Activated T-cell treated with anti-CD3 and anti-CD28 coated beads, Interleukin-2, amount 50 U/mL, for 24 hours (primary cell): ENCODE measurements around the gene LRP3.

Experiments used
- DNase-seq: peaks from one replicate; pipeline ENCODE4 v3.0.0-alpha.2; 2020
- H3K27ac Mint-ChIP-seq: 2 replicates; pipeline ENCODE4 v1.8.0; 2020; ENCODE audit warnings: mild to moderate bottlenecking, mixed read lengths
- H3K27me3 Mint-ChIP-seq: 2 replicates; pipeline ENCODE4 v1.8.0; 2020; ENCODE audit warnings: mixed read lengths
- H3K36me3 Mint-ChIP-seq: 2 replicates; pipeline ENCODE4 v1.8.0; 2020; ENCODE audit warnings: low read depth, mixed read lengths
- H3K4me1 Mint-ChIP-seq: 2 replicates; pipeline ENCODE4 v1.8.0; 2020; ENCODE audit warnings: low read depth, mixed read lengths
- H3K4me3 Mint-ChIP-seq: 2 replicates; pipeline ENCODE4 v1.8.0; 2020; ENCODE audit warnings: mild to moderate bottlenecking, moderate library complexity, mixed read lengths
- H3K9me3 Mint-ChIP-seq: 2 replicates; pipeline ENCODE4 v1.8.0; 2020; ENCODE audit warnings: mixed read lengths

Gene LRP3

DNA sequence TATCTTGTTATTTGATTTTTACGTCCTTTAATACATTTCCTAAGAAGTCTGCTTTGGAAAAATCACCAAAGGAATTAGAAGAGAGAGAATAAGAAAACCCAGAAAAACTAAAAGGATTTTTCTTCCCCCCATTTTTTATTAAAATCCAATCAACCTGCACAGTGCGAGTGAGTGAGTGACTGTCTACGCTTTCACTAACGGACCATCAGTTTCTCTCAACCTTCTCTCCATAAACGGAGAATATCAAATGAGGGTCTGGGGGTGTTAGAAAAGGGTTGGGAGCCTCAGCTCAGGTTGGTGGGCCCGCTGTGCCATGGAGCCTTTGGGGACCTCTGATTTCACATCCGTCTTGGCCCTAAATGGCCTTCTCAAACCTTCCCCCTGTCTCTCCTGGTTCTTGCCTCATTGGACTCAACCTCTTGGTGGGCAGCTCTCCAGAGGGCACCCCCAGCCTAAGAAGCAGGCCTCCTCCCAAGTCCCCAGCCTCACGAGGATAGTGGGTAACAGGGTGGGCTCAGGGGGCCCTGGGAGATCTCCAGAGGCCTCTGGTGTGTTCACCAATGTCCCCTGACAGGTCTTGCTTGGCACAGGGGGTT lies 763 bp upstream of the LRP3 start:
- H3K4me3 Mint-ChIP-seq, result peak overlapping the region; percentile 52
- no peaks in the 10 kb centered on the region for H3K36me3 Mint-ChIP-seq
- peaks cover 3% of the 10 kb centered on the region for H3K4me1 Mint-ChIP-seq
- no peaks in the 10 kb centered on the region for H3K9me3 Mint-ChIP-seq
- no peak overlapping the region for H3K27ac Mint-ChIP-seq
- no peak for DNase-seq
- peaks cover 58% of the 10 kb centered on the region for H3K27me3 Mint-ChIP-seq

DNA sequence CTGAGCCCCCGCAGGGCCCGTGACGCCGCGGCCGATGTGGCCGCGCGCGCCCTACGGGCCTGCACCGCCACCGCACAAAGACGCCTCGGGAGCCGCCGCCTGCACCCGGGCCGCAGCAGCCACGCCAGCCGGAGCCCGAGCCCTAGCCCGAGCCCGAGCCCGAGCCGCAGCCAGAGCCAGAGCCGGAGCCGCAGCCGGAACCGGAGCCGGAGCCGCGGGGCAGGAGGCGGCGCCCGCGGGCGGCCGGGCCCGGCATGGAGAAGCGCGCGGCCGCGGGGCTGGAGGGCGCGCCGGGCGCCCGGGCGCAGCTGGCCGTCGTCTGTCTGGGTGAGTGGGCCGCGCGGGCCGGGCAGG lies 379 bp downstream of the LRP3 start:
- Mint-ChIP-seq H3K27ac (no peak overlapping the region), H3K9me3 (no peaks in the 10 kb centered on the region), H3K36me3 (no peaks in the 10 kb centered on the region), H3K27me3 (peaks cover 58% of the 10 kb centered on the region), H3K4me1 (peaks cover 3% of the 10 kb centered on the region), H3K4me3 (no peak overlapping the region)
- DNase-seq, result no peak

DNA sequence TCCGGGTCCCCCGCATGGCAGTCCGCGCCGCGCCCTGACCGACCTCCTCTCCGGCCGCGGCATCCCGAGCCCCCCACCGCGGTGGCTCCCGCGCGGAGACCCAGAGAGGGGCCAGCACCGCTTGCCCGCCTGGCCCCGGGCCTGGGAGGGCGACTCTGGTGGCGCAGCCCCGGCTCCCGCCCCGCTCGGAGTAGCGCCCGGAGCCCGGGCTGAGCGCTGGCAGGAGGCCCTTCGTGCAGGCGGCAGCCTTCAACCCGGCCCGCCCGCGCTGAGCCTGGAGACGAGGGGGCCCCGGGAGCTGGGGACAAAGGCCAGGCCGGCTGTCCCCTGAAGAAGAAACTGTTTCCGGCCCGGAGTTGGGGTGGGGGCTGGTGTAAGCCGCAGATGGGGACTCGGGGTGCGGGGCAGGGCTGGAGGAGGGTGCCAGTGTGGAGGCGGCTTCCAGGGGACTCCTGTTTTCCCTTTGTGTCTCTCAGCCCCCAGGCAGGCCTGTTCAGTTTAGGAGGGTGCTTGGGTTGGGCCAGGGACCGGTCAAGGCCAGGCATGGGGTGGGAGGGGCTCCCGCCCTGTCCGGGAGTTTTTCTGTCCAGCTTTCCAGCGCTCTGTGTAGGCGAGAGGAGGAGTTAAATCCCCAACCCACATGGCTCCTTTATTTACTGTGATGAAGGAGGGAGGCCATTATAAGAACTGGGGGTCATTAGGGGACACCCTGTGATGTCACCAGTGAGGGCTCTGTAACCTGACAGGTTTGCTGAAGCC lies 935 bp downstream of the LRP3 start:
- H3K4me1 Mint-ChIP-seq, result peaks cover 3% of the 10 kb centered on the region
- peak overlapping the region; percentile 47 for H3K4me3 Mint-ChIP-seq
- no peaks in the 10 kb centered on the region for H3K9me3 Mint-ChIP-seq
- DNase-seq, result no peak
- peaks cover 58% of the 10 kb centered on the region for H3K27me3 Mint-ChIP-seq
- no peaks in the 10 kb centered on the region for H3K36me3 Mint-ChIP-seq
- H3K27ac Mint-ChIP-seq, result no peak overlapping the region

DNA sequence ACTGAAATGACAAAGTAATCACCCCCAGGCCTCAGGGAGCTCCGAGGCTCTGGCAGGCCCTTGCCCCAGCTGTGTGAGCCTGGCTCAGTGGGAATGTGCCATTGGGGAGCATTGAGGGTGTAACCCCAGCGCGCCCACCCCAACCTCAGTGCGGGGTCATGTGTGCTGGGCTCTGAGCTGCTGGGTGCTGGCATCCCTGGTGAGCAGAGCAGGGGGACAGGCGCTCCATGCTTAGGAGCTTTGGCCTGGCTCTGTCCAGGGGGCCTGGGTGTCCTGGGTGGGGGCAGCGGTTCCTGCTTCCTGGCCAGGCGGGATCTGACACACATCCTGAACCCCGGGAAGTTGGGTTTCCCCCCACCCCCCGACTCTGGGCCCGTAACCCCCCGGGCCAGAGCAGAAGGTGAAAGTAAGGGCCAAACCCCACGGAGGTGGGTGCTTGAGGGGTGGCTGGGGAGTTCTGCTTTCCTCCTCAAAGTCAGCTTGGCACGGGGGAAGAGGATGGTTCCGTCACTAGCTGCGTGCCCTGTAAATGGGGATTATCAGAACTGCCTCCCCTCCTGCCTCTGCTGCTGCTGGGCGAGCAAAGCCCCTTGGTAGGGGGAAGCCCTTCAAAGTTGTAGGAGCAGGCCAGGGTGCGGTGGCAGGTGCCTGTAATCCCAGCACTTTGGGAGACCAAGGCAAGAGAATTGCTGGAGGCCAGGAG lies 1.7 kb downstream of the LRP3 start:
- H3K9me3 Mint-ChIP-seq, result no peaks in the 10 kb centered on the region
- H3K27me3 Mint-ChIP-seq, result peaks cover 55% of the 10 kb centered on the region
- H3K4me1 Mint-ChIP-seq, result peaks cover 3% of the 10 kb centered on the region
- no peak overlapping the region for H3K27ac Mint-ChIP-seq
- H3K4me3 Mint-ChIP-seq, result no peak overlapping the region
- H3K36me3 Mint-ChIP-seq, result no peaks in the 10 kb centered on the region
- no peak for DNase-seq

DNA sequence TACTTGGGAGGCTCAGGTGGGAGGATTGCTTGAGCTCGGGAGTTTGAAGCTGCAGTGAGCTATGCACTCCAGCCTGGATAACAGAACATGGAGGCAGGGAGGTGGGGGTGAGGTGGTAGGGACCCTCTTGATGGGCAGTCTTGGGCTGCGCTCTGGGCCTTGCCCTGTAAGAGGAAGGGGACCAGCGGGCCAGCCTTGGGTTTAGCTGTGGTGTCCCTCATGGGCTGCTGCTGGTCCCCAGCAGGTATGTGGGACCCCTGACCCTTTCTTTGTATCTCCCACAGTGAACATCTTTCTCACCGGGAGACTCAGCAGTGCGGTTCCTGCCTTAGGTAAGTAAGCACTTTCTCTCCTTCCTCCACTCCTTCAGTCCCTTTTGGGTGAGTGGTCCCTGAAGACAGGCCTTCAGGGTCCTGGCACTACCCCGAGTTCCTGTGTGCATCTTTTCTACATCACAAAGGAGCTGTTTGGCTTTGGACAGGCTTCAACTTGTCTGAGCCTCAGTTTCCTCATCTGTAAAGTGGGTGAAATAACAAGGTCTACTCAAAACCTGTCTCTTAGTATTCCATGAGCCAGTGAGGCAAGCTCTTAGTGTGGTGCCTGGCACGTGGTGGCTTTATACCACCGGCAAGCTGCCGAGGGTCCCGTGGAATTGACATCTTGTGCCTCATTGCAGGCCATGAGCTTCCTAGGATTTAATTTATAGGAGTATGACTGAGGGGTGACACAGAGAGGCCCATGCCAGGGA lies 2.5 kb downstream of the LRP3 start:
- DNase-seq, result no peak
- peaks cover 51% of the 10 kb centered on the region for H3K27me3 Mint-ChIP-seq
- H3K27ac Mint-ChIP-seq, result no peak overlapping the region
- no peaks in the 10 kb centered on the region for H3K9me3 Mint-ChIP-seq
- no peak overlapping the region for H3K4me3 Mint-ChIP-seq
- H3K4me1 Mint-ChIP-seq, result peaks cover 3% of the 10 kb centered on the region
- no peaks in the 10 kb centered on the region for H3K36me3 Mint-ChIP-seq

DNA sequence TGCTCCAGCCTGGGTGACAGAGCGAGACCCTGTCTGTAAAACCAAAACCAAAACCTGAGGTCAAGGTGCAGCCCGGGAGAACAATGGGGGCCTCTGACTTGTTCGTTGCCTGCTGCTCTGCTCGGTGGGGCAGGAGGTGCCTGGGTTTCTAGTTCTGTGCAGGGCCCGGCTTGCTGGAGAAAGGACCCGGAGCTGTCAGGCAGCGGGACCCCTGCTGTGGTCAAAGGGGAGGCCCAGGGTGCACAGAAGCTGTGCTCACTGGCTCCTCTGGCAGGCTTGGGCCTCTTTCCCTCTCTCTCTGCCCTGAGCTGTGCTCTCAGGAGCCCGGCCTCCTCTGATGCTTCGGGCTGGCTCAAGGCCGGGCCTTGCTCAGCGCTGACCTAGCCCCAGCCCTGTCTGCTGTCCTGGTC lies 3.5 kb downstream of the LRP3 start:
- Mint-ChIP-seq H3K4me1 (peaks cover 3% of the 10 kb centered on the region), H3K27me3 (peaks cover 41% of the 10 kb centered on the region), H3K36me3 (no peaks in the 10 kb centered on the region), H3K27ac (no peak overlapping the region), H3K4me3 (no peak overlapping the region), H3K9me3 (no peaks in the 10 kb centered on the region)
- DNase-seq, result no peak

DNA sequence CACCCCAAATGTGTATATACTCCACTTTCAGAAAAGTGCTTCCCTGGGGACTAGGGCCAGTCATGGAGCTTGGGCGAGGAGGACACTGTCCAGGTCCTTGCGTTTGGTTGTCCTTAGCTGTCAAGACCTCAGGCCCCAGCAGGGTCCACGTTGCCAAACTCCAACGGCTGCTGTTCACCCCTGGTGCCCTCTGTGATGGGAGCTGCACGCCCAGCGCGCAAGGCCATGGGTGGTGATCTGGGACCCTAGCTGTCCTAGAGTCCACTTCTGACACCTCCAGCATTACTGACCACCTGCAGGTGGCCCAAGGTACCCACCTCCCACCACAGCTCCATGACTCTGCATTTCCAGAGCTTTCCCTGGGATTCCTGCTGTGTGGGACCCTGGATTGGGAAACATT lies 4.0 kb downstream of the LRP3 start:
- H3K4me3 Mint-ChIP-seq, result no peak overlapping the region
- peaks cover 36% of the 10 kb centered on the region for H3K27me3 Mint-ChIP-seq
- H3K4me1 Mint-ChIP-seq, result peaks cover 3% of the 10 kb centered on the region
- DNase-seq, result no peak
- no peak overlapping the region for H3K27ac Mint-ChIP-seq
- no peaks in the 10 kb centered on the region for H3K9me3 Mint-ChIP-seq
- H3K36me3 Mint-ChIP-seq, result no peaks in the 10 kb centered on the region

DNA sequence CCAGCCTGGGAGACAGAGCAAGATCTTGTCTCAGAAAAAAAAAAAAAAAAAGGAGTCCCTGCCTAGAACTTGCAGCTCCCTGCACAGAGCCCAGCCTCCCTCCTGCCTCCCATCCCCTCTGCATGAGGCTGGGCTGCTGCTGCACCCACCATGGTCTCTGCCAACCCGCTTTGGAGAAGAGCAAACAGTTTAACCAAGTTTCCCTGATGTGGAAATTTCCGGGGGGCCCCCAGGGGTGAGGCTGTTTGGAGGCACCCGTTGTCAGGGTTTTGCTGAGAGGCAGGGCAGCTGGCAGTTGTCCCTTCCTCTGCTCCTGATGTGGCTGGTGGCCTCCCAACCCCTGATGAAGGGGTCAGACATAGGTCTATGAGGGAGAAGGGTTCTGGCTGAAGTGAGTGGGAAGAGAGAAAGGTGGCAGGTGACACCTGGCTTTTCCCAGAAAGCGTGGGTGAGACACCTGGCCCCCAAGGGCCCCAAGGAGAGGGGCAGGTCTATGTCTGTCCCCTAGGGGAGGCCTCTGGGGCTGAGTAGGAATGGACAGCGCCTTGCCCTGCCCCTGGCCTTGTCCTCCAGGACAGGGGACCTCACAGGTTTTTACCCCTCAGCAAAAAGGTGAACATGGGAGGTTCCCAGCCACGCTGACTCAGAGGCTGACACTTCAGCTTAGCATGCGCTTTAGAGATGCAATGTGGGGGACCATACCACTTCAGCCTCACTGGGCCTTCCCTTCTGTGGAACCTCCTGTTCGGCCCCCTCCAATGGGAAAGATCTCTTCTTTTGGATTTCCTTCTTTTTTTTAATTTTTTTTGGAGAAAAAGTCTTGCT lies 5.5 kb downstream of the LRP3 start:
- Mint-ChIP-seq H3K9me3 (no peaks in the 10 kb centered on the region), H3K27ac (peak overlapping the region; percentile 27), H3K36me3 (no peaks in the 10 kb centered on the region), H3K4me3 (no peak overlapping the region), H3K4me1 (no peaks in the 10 kb centered on the region), H3K27me3 (peaks cover 29% of the 10 kb centered on the region)
- DNase-seq, result no peak

DNA sequence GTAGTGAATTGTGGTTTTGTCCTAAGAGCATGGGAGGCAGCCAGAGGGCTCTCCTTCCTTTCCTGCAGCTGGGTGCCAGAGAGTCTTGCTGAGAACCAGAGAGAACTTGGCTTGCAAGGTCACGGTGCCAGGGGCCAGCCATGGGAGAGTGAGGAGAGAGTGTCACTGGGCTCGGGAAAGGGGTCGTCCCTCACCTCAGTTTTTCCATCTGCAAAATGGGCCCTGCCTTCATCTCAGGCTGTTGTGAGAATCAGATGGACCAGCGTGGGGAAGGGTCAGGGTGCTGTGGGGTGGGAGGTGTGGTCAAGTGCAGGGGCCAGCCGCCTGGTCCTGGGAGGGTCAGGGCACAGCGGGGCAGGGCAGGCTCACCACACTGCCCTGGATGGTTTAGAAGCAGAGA lies 7.3 kb downstream of the LRP3 start:
- no peak overlapping the region for H3K27ac Mint-ChIP-seq
- no peaks in the 10 kb centered on the region for H3K36me3 Mint-ChIP-seq
- DNase-seq, result no peak
- peaks cover 16% of the 10 kb centered on the region for H3K27me3 Mint-ChIP-seq
- no peak overlapping the region for H3K4me3 Mint-ChIP-seq
- H3K4me1 Mint-ChIP-seq, result no peaks in the 10 kb centered on the region
- H3K9me3 Mint-ChIP-seq, result no peaks in the 10 kb centered on the region

DNA sequence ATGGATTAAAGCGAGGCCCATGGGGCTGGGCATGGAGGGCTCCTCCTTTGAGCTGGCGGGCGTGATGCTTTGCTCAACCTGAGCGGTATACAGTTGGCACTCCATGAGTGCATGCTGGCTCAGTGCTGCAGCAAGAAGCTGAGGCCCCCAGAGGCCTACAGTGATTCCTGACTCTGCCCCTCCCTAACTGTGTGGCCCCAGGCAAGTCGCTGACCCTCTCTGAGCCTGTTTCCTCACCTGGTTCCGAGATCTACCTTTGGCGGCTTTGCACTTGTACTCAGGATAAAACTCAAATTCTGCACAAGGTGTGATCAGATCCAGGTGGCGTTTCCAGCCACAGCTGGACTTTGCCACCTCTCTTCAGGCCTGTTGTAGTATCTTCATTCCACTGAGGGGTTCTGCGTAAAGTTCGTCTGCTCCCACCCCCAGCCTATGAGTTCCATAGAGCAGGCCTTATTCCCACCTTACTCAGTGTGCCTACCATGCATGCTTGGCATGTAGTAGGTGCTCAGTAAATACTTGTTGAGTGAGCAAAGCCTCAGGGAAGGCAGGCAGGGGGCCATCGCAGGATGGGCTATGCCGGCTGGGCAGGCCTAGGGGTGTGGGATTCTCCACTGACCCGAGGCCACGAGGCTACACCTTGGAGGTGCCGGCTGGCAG lies 7.9 kb downstream of the LRP3 start:
- no peaks in the 10 kb centered on the region for H3K4me1 Mint-ChIP-seq
- H3K36me3 Mint-ChIP-seq, result no peaks in the 10 kb centered on the region
- H3K4me3 Mint-ChIP-seq, result no peak overlapping the region
- peaks cover 10% of the 10 kb centered on the region for H3K27me3 Mint-ChIP-seq
- no peak overlapping the region for H3K27ac Mint-ChIP-seq
- no peak for DNase-seq
- no peaks in the 10 kb centered on the region for H3K9me3 Mint-ChIP-seq

DNA sequence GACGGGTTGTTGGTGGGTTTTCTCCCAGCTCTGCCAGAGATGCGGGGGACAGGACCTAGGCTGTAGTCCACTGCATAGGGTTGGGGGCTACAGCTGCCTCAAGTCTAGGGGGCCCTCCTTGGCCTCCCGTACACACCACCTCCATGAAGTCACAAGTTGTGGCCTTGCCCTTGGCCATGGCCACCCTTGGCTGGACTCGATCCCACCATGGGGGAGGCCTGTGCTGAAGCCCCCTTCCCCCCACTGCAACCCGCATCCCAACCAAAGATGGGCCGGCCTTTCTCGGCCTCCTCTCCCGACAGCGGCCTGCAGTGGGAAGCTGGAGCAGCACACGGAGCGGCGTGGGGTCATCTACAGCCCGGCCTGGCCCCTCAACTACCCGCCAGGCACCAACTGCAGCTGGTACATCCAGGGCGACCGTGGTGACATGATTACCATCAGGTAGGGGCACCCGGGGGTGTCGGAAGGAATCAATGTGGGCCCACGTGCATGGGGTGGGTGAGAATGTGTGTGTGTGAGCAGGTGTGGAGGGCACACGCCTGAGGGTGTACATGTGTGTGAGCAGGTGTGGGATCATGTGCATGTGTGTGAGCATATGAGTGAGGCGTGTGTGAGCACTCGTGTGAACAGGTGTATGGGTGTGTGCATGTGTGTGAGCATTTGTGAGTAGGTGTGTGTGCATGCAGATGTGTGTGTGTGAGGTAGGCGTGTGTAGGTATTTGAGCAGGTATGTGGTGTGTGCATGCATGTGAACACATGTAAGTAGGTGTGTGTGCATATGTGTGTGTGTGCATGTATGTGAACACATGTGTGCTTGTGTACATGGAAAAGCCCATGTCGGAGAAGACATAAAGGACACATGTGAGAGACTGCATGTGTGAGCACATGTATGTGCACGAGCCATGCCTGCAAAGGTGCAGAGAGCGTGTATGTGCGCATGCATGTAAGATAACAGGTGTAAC lies 8.7 kb downstream of the LRP3 start:
- no peaks in the 10 kb centered on the region for H3K4me1 Mint-ChIP-seq
- peaks cover 2% of the 10 kb centered on the region for H3K27me3 Mint-ChIP-seq
- H3K36me3 Mint-ChIP-seq, result no peaks in the 10 kb centered on the region
- no peak overlapping the region for H3K4me3 Mint-ChIP-seq
- H3K9me3 Mint-ChIP-seq, result no peaks in the 10 kb centered on the region
- DNase-seq, result no peak
- no peak overlapping the region for H3K27ac Mint-ChIP-seq

DNA sequence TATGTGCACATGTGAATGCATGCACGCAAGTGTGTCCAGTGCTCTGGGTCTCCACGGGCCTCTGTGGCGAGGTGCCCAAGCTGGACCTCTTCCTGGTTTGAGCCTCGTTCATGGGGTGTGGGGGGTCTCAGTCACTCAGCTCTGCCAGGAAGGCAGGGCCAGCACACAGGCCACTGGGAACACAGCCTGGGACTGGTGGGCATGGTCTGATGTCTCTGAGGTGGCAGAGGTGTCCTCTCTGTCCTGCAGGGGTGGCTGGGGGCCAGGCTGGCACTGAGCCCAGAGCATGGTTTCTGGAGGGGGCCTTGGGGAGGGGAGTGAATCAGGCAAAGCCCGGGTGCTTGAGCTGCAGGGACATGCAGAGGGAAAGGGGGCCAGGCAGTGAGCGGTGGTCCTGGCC lies 9.4 kb downstream of the LRP3 start:
- no peaks in the 10 kb centered on the region for H3K4me1 Mint-ChIP-seq
- no peaks in the 10 kb centered on the region for H3K27me3 Mint-ChIP-seq
- no peak for DNase-seq
- H3K27ac Mint-ChIP-seq, result no peak overlapping the region
- H3K36me3 Mint-ChIP-seq, result no peaks in the 10 kb centered on the region
- H3K4me3 Mint-ChIP-seq, result no peak overlapping the region
- no peaks in the 10 kb centered on the region for H3K9me3 Mint-ChIP-seq
